Ammon's horn (tissue), 1 donor: ENCODE data around the gene CACNA1C.

Experiments
- DNase-seq: peaks from one replicate; pipeline ENCODE4 v3.0.0-alpha.2; 2016; ENCODE audit warnings: low spot score

CACNA1C gene

DNA sequence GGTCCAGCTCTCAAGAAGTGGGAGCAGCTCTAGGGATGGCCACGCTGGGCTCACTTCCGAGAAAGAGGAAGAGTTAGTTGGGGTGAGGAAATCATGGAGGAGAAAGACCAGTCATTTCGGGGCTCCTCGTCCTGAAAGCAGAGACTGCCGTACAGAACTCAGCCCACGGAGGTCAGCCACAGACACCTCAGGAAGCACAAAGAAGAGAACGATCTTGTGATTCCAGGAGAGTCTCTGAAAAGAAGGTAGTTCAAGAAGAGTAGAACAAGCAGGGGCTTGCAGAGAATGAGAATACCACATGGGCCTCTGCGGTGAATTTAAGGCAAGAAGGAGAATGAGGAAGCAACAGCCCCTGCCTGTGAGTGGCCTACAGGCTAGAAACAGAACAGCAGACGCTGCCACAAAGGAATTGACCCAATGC, 311.9 kb downstream of the CACNA1C start:
- no peak for DNase-seq

DNA sequence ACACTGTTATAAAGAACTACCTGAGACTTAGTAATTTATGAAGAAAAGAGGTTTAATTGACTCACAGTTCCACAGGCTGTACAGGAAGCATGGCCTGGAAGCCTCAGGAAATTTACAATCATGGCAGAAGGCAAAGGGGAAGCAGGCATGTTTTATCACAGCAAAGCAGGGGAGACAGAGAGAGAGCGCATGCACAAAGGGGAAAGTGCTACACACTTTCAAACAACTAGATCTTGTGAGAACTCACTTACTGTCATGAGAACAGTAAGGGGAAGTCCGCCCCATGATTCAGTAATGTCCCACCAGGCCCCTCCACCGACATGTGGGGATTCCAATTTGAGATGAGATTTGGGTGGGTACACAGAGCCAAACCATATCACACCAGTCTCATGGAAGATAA, 313.9 kb downstream of the CACNA1C start:
- no peak for DNase-seq

DNA sequence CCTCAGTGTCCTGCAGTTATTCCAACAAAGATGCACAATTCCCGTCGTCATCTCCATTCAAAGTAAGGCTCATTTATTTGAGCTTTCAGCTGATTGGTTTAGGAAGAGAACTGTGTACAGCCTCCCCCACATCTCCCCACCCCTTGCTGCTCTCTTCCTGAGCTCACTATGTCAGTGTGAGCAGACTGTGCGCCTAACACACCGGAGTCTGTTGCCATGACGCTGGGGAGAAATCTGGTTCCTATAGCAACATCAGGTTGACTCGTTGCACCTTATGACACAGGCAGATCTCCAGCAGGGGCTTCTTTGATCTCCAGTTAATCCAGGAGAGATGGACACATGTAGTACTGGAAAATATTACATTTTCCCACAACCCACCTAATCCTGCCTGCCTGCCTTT, 319.4 kb downstream of the CACNA1C start:
- DNase-seq: peak; percentile 73

DNA sequence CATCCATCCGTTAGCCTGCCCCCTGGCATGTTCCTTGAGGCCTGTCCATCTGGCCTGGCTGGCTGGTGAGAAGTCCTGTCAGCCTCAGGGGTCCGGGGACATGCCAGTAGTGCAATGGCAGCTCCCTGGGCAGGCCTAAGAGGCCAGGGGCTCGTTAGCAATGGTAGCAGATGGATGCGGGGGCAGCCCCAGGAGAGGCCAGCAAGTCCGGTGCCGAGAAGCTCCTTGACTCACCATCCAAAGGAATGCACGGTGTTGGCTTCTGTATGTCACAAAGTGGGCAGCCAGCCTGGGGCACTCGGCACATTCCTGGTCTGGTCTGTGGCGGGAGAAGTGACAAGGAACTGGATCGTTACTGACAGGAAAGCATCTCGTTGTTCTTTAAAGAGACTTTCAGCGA, 319.9 kb downstream of the CACNA1C start:
- no peak for DNase-seq

DNA sequence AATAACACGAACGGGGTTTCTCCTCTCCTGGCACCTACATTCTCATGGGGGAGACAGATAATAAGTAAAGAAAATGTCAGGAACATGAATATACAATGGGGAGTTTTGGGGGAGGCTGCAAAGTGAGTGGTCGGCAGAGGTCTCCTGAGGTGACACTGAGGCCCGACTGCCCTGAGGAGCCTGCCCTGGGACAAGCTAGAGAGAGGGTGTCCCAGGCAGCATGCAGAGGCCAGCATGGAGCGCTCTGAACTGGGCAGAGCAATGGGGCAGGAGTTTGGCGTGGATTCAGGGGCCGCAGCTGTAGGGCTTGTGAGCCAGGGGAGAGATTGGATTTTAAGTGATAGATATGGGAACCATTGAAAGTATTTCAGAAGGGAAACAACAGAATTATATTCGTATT, 320.5 kb downstream of the CACNA1C start:
- DNase-seq: no peak

DNA sequence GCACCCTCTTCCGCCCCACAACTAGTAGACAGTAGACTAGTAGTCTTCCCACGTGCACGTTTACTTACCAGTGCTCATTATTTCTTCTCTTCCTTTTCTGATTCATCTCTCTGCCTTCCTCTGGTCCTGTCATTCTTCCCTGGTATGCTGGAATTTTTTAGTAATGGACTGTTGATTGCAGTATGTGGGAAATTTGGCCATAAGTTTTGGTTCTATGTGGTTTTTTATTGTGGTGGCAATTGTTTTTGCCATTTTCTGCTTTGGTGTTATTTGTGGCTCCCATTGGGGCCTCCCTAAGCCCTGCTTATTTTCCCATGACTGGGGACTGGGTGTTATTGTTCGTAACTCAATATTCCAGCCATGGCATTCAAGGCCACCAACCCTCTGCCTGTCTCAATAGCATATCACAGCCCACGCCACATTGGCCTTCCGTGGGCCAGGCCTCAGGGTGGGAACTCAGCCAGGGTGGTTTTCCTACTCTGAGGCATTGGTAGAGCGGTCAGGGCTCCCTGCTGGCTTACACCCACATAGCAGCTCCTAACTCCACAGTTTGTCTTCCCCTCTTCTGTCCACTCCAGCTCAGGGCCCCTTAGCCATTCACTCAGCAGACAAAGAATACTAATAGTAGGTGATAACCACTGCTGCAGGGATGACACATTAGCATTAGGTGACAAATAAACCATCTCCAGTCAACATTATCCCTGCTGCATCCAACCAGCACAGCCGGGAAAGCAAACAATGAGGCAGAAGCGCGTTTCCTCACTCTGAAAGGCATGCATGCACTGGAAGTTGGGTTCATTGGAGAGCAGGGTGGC, 321.5 kb downstream of the CACNA1C start:
- no peak for DNase-seq

DNA sequence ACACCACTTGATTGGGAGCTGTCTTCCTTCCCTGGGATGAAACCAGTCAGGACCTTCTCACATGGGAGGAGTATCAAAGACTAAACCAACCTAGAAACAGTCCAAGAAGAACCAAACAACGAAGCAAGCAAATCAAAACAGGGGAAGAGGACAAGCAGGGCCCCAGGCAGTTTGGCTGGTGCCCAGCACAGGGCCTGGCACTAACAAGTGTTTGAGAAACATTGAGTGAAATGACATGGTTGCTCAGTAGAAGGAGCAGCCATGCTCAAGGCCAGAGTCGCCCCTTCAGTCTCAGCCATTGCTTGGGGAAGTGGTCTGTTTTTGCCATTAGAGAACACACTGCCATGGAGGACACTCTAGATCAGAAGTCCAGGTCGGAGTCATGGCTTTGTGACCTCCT, 323.1 kb downstream of the CACNA1C start:
- DNase-seq: no peak

DNA sequence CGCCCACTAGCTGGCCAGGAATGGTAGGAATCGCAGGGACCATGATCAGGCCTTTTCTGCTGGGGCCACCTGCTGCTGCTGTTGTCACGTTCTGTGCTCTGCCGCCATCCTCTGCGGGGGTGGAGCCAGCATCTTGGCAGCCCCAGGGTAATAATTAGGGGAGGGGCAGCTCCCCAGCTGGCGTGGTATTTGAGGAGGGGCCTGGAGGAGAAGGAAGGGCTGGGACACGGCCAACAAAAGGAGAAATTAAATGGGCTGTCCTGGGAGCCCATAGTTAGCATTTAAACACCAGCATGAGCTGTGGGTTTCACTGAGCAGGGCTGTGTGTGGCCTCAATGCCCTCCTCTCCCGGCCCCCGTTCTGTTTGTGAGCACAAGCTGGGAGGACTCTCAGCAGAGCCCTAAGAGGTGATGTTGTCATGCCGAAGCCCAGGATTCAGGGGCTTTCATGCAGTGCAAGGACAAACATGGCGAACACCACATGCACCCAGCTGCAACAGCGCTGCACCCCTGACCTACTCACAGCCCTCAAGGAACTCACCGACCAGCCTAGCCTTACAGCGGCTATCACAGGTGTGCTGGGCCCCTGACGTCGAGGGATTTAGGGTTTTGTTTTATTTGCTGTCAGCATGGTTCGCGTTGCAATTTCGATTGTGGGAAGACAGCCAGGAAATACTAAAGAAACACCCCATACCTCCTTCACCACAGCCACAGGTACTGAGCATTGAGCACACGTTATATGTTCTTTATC, 324.3 kb downstream of the CACNA1C start:
- DNase-seq: no peak

DNA sequence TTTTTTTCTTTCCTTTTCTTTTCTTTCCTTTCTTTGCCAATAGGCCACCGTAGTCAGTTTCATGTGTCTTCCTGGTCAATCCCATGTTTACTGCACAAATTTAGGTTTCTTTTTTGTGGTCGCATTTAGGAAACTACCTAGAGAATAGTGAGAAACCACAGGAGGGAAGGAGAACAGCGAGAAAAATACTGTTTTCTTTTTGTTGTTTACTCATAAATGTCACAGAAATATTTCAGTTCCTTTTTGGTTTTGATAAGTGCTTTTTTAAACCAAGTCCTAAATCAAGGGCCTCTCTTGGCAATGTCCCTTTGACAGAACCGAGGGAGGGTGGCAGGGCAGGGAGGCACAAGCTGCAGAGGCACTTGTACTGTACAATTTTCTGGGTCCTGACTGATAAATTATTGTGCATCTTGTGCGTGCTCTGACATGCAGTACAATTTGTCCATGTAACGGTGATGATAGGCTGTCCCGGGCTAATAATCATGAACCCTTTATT, 326.1 kb downstream of the CACNA1C start:
- no peak for DNase-seq

DNA sequence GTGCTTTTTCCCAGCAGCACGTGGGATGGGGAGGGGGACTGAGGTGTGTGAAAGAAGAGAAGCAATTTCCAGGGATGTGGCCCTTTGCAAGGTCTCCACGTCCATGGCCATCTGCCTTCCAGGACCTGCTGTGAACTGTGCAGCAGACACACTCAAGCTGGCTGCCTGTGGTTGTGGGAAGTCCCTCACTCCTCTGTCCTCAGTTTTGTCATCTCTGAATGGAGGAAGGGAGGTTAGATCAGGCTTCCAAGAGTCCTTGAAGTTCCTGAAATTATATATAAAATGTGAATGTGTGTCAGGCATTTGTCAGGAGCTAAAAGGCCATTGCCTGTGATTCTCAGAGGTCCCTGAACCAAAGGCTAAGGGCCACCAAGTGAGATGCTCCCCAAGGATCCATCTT, 328.2 kb downstream of the CACNA1C start:
- no peak for DNase-seq

DNA sequence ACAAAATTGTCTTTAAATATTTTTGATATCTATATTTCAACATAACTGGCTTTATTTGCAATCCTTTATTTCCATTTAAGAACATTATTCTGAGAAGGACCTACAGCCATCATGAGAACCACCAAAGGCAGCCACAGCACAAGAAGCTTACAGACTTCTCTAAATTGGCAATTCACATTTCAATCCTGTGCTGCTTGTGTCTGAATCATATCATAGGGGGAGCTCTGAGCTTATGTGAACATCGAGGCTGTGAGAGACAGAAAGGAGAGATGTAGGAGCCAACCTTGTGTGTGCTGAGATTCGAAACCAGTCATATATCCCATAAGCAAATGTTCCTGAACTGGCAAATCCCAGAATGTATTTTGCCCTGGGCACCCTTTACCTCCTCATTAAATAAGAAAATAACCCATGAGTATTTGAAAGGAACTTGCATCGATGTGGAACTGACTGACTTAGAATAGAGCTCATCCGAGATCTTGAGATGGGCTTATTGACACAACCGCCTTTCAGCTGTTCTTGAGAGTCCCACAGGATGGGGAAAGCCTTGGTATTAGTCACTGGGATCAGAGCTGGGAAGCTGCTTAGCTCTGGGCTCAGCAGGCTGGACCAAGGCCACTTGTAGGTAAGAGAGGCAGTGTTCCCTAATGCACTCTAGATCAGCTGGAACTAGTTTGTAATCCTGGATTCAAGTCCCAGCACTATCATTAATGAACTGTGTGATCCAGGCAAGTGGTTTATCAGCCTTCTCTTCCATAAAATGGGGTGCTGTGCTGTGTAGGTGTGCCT, 329.8 kb downstream of the CACNA1C start:
- peak; percentile 32 for DNase-seq

DNA sequence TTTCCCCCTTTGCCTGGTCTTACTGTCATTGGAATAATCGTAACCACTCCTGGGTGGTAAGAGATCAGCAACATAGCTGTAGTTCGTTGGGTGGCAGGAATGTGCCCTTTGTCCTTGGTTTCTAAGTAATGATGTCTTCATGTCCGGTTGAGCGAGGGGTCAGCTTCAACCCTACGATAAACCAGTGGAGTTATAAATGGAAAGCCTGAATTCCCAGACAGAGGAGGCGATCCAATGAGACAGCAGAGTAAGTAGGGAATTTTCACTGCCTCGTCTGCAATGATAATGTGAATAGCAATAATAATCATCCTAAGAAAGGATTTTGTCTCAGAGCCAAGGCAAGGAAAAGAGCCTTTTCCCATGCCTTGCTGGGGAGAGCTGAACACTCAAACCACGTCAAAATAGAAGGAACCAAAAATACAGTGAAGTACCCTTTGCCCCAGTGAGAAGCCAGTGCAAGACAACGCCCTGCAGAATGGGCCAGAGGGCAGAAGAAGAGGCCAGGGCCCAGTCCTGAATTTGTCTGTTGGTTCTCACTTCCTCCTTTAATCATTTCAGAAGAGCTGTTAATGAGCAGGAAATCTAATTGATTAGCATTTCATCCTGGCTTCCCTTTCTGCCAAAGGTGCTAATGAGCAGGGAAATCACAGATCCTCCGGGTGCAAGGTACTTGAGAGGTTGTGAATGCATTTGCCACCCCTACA, 330.7 kb downstream of the CACNA1C start:
- DNase-seq: no peak

DNA sequence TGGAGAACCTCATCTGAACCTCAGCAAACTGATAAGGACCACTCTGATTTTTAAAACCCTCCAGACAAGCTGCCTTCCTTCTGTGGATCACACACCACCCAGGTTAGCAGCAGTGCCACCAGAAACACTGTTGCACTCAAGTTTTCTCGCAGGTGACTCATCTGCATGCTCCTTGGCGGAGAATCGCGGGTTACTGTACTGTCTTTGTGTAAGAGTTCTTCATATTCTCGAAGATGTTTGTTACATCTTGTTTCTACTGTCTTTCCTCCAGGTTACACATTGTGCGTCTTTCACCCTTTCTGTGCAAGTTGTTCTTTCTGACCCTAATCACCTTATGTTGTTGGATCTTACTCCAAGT, 331.2 kb downstream of the CACNA1C start:
- DNase-seq: no peak

DNA sequence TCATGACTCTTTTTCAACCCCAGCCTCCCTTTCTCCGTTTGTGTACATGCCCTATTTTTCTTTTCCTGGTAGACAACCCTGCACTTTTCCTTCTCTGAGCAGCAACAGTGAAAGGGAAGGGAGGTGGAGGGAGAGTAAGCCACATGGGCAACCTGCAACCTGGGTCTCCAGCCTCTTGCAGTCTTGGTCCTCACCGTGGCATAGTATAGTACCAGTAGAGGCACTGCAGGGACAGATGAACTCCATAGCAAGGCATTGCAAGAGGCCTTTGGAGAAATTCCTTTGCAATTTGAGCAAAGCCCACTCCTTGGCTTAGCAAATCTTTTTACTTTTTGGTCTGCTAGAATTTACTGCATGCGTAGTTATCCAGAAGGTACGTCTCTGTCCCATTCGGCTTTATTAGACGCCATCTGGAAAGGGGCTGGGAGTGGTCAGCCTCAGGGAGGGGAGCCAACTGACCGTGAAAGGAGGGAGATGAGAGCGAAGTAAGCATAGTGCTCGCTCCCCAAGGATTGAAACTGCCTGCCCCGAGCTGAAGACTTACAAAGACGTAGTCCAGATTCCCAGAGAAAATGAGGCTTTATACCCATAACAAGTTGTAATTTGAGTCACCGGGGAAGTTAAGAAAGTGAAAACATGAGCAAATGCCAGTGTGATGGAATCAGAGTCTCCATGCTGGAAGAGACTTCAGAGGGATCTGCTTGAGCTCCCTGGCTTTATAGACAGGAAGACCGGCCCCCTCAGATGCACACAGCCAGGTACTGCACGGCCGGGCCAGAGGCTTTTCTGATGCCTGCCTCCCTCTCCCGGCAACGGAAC, 332.0 kb downstream of the CACNA1C start:
- DNase-seq: no peak

DNA sequence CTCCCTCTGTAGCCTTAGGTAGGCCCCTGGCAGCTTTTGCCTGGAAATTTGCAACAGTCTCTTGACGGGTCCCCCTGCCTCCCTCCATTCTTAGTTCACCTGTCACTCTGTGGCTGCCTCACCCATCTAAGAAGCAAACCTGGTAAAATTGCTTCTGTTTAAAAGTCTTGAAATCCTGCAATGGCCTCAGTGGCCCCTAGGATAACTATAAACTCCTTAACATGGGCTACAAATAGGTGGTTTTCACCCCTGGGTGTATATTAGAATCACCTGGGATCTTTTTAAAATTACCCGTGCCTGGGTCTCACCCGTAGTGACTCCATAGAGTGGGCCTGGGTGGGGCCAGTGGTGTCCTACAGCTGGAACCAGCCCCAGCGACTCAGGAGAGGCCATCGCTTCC, 332.7 kb downstream of the CACNA1C start:
- DNase-seq: no peak

DNA sequence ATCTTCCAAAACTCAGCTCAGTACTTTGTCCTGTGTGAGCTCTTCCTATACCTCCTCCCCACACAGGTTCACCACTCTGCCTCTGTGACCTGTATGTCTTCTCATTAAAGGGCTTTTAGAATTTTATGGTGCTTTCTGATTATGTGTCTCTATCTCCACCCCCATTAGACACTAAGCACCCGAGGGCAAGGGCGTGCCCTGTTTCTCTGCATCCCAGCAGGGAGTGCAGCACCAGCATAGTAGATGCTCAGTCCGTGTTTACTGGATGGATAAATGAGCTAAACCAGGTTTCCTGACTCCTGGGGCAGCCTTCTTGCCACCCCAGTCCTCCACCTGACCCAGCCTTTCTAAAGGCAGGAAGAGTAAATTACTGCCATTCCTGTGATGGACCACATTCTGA, 333.8 kb downstream of the CACNA1C start:
- no peak for DNase-seq

DNA sequence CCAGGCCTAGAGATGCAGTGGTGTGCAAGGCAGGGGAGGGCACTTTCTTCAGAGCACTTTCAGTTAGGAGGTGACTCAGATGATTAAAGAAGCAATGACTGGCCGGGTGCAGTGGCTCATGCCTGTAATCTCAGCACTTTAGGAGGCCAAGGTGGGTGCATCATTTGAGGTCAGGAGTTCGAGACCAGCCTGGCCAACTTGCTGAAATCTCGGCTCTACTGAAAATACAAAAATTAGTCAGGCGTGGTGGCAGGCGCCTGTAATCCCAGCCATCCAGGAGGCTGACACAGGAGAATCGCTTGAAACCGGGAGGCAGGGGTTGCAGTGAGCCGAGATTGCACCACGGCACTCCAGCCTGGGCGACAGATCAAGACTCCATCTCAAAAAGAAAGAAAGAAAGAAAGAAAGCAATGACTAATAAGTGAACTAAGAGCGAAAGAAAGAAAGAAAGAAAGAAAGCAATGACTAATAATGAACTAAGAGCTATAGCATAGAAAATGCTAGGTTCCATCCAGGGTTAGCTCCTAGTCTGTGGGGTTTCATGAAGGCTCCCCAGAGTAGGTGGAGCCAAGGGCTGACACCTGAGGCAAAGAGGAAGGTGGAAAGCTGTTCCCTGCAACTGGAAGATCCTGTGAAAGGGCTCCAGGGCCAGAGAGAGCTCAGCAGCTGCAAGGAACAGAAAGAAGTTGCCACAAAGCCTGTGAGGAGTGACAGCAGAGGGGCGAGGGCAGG, 334.5 kb downstream of the CACNA1C start:
- DNase-seq: no peak

DNA sequence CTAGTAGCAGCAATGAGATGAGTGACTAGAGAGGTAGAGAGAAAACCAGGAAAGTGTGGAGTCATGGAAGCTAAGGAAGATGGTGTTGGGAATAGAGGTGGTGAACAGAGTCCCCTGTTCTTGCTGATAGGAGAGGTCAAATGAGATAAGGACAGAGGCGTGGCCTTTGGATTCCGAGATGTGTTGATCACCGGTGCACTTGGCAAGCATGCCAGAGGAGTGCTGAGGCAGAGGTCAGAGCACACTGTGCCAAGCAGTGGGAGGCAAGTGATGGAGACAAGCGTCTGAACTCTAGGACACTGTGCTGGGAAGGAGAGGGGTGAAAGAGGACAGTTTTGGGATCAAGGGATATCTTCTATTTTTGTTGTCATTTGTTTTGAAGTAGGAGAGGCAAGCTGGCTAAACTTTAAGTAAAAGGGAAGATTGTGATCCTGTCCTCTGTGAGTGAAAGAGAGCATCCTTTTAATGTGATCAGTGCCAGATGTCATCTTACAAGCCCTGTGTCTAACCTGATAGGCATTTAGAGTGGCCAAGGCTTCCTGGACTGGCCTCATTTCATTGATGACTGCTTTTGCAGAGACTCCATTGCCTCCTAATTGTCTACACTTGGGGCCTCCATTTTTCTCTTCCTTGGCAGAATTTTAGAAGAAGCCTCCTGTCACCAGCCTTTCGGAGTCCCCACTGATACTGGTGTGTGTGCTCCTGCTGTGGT, 336.4 kb downstream of the CACNA1C start:
- no peak for DNase-seq

DNA sequence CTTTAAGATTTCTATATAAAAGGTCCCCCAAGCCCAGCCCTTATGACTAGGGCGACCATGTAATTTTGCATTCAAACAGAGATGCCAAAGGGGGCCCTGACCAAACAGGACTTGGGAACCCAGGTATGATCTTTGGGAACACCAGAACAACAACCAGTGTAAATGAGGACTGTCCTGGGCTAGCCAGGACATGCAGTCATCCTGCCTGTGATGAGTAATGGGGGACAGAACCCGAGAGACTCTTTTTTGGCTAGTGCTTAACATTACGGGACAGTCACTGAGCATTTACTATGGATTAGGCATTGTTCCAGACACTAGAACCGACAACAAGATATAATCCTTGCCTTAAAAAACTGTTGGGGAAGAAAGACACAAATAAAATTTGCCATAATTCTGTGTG, 337.3 kb downstream of the CACNA1C start:
- DNase-seq: no peak
